Sciatic nerve (tissue), 2 donors: ENCODE data around the gene GIT1. TPM values are rescaled to one million over a fixed set of nuclear protein-coding genes. Genes with fewer than 3 reads are reported as not detected.

ENCODE experiments used
- ATAC-seq: fragments of 200-7000 bp; cut with Tn5 transposase; one replicate; pipeline ENCODE4 v1.9.1; 2020; ENCODE audit warnings: mild to moderate bottlenecking, moderate library complexity
- DNase-seq: peaks from one replicate; pipeline ENCODE4 v3.0.0-alpha.2; 2020; ENCODE audit warnings: low spot score
- intact Hi-C: fragments of 100-400 bp; cut with DNase I; formaldehyde crosslinking; loops from one replicate; pipeline ENCODE4 v1.14.2; 2022
- total RNA-seq: library from RNA; stranded (reverse); fragmentation: NEBNext Ultra II Directional; extraction: Animal tissue kit (Norgen Biotek cat#: 25700); gene quantifications from one replicate; pipeline ENCODE4 v1.2.1, GENCODE V29; 2021
- donor health status: DM: no; HTN: no; CAD: no.
- donor health status: DM: no; HTN: no; CAD: no.

Gene GIT1
- total RNA-seq, 1 donor from 2014 or later, result 93.8 TPM

DNA sequence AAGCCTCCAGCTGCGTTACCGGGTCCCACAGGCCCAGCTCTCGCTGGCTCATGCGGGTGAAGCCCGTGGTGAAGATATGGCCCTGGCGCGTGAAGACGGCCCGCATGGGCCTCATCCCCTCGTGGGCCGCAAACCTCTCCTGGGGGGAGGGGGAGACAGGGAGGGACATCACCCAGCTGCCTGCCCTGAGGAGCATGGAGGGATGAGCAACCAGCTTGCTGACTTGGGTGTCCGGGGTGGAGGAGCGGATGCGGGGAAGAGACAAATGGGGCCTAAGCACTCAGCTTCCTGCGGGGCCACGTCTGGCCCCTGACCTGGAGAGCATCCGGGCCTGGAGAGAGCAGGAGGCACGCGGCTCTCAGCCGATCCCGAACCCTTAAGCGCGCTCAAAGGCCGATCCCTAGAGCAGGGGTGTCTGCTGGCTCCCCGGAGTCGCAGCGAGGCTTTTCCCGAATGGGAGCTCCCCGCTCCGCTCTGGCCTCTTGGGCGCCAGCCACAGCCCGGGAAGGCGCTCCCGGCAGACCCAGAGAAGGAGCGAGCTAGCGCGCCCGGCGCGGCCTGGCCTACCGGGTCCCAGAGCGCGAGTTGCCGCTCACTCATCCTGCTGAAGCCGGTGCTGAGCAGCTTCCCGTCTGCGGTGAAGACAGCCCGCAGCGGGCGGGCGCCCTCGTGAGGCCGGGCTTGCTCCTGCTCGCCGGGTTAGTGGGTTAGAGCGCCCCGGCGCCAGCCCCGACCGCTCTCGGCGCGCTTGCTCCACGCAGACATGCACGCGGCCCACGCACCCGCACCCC lies 28.2 kb upstream of the GIT1 start:
- ATAC-seq, result peak; percentile 31
- peak; percentile 89 for DNase-seq
- intact Hi-C loops, result no loop called here

DNA sequence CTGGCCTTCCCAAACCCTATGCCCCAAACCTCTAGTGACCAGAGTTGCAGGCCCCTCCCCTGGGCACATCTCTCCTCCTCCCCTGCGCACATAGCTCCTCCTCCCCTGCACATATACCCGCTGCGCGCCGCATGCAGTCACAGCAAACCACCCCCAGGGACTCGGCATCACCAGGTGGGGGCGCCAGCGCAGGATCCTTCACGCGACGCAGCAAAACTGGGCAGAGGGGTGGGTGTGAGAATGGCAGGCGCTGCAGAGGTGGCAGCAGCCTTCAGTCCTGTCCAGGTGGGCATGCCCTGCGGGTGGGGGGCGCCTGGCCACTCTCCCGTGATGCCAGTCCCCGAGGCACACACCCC lies 27.7 kb upstream of the GIT1 start:
- ATAC-seq, result peak; percentile 28

DNA sequence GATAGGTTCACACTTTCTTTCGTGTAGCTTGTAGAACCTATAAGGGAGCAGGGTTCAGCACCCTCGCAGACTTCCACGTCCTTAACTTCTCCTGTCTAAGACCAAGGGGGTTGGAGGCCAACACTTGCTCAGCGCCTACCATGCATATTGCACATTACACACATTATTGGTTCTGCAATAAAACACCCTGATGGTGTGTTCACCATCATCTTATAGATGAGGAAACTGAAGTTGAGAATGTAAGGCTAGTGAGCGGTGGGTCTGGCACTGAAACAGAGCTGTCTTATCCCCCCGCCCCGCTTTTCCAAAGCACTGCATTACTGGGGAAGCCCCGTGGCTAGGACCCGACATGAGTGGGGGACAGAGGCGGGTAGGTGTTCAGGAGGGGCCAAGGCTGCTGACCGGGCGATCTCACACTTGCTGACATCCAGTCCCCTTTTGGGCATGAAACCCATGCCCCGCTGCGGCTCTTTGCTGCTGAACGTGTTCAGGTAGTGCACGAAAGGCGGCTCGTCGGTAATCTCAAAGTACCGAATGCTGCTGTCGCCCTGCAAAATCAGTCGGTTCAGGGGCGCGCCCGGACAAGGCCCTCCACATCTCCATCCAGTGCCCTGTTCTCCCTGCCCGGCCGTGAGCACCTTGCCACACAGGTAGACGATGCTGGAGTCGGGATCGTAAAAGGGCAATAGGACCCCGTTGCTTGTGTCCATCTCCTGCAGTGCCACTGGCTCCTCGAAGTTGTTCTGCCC lies 27.0 kb upstream of the GIT1 start:
- ATAC-seq, result no peak
- intact Hi-C loops, result no loop called here
- peak; percentile 59 for DNase-seq

More for the DNA sequence above, 27.7 kb upstream of the GIT1 start:
- DNase-seq, result peak; percentile 85
- intact Hi-C loops, result no loop called here

GRCh38 chr17:29615492-29616299 lies 26.2 kb upstream of the GIT1 start:
- peak; percentile 92 for DNase-seq
- intact Hi-C loops, result no loop called here
- peak; percentile 85 for ATAC-seq

DNA sequence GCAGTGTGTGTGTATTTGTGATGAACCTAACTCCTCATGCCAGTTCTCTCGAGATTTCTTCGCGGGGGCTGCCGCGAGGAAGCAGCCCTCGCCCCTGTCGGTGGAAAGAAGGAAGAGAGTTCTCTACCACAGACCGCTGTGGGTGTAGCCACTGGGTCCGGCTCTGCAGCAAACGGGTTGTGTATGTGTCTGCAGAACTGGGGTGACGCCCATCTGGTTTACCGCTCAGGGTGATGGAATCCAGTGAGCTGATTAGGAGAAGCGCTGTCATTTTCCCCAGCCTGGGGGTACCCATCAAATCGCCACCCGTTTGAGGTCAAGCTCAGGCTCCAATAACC lies 25.6 kb upstream of the GIT1 start:
- intact Hi-C loops, result no loop called here
- ATAC-seq (peak; percentile 4), DNase-seq (peak; percentile 68)

DNA sequence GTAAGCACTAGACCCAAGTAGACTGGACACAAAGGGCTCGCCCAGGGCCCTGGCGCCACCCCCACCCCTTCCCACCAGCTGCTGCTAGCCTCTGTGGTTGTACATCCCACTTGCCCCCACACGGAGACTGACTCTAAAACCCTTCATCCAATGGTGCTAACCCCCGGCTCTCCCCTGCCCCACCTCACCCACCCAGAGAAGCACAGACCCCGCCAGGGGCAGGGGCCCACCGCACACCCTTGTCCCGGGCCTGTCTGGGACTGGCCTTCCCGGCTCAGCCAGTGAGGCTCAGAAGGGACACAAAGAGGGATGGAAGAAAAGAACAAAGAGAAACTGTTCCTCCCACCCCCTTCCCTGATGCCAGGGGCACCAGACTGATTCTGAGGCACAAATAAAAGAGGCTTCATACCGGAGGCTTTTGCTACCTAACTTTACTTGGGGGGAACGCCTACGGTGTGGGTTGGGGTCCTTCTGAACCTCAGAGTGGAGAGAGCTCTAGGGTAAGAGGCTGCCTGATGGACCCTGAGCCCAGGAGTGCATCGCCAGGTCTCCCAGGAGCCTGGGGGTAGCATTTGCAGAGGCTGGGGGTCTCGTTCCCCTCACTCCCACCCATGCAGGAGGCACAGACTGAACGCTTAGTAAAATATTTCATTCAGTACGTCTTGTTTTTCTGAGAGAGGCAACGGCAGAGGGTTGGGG lies 25.1 kb upstream of the GIT1 start:
- intact Hi-C loops, result no loop called here
- peak; percentile 60 for DNase-seq
- no peak for ATAC-seq

DNA sequence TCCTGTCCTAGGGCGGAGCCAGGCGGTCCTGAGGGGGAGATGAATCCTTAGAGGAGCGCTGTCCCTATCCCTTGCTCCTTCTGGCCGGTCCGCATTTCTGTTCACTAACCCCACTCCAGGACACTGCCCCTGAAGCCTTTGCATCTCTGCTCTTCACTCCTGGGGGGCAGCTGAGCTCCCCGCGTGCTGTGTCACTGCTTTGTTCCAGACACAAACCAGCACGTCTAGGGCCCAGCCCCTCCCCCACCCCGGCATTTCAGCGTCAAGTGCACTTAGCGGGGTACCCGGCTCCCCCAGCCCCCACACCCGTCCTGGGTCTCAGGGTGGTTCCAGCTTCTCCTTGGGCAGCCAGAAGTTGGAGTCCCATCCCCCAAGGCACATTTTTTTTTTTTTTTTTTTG lies 24.4 kb upstream of the GIT1 start:
- DNase-seq (peak; percentile 70), ATAC-seq (no peak)
- intact Hi-C loops, result no loop called here

- intact Hi-C loops, result no loop called here
- DNase-seq (peak; percentile 98), ATAC-seq (peak; percentile 75)
These were observed 23.9 kb upstream of the GIT1 start for GRCh38 chr17:29613352-29613837.

- intact Hi-C loops, result no loop called here
These were observed 23.2 kb upstream of the GIT1 start for GRCh38 chr17:29612404-29613280.

DNA sequence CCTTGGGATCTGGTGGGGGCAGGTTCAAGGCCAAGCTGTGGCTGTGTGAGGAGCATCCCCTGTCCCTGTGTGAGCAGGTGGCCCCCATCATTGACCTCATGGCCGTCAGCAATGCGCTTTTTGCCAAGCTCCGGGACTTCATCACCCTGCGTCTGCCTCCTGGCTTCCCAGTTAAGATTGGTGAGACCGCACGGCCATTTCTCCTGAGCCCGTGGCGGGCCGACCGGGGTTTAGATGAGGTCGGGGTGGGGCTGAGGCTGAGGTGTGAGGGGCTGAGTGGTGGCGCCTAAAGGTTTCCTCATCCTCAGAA lies 22.6 kb upstream of the GIT1 start:
- intact Hi-C loops, result no loop called here
- DNase-seq (no peak), ATAC-seq (no peak)

More at GRCh38 chr17:29612404-29613280, 23.2 kb upstream of the GIT1 start:
- DNase-seq, result no peak
- ATAC-seq, result no peak

DNA sequence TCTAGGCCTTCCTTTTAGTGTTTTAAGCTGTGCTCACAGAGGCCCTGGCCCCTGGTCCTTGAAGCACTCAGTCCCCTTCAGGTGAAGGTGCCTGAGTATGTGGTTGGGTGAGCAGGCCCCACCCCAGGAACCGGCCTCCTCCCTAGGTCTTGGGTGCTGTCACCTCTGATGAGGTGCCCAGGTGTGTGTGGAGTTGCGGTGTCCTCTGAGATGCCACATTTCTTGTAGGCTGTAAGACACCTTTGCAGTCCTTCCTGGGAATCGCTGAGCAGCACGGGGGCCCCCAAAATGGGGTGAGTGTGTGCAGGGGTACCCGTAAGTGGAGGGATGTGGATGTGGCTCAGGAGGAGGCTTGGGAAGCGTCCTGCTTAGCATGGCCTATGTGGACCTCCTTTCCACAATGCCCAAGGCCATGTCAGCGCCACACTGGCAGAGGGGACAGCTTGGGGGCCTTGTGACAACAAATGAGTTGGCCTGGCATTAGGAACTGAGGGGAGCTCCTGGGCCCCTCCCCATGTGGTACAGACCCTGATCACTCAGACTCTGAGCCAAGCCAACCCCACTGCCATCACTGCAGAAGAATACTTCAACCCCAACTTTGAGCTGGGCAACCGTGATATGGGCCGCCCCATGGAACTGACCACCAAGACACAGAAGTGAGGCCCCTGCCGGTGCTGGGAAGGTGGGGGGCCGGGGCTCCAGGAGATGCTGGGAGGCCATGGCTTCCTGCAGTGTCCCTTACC lies 22.1 kb upstream of the GIT1 start:
- no peak for ATAC-seq
- intact Hi-C loops, result no loop called here

GRCh38 chr17:29610395-29610794 lies 20.9 kb upstream of the GIT1 start:
- intact Hi-C loops, result no loop called here
- DNase-seq (no peak), ATAC-seq (no peak)

More for the DNA sequence above, 22.1 kb upstream of the GIT1 start:
- DNase-seq, result no peak

DNA sequence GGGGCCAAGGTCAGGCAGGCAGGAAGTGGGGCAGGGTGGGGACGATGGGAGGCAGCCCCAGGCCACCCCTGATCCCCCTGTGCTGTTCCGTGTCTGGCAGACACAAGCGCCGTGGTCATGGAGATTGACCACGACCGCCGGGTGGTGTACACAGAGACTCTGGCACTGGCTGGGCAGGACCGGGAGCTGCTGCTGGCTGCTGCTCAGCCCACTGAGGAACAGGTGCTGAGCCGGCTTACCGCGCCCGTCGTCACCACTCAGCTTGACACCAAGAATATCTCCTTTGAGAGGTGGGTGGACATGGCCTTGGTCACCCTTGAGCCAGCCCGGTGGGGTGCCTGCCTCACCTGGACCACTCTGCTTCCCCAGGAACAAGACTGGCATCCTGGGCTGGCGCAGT lies 19.5 kb upstream of the GIT1 start:
- ATAC-seq (no peak), DNase-seq (no peak)
- intact Hi-C loops, result no loop called here

- intact Hi-C loops, result no loop called here
- no peak for ATAC-seq
- no peak for DNase-seq
These were observed 18.2 kb upstream of the GIT1 start for GRCh38 chr17:29607557-29608195.

DNA sequence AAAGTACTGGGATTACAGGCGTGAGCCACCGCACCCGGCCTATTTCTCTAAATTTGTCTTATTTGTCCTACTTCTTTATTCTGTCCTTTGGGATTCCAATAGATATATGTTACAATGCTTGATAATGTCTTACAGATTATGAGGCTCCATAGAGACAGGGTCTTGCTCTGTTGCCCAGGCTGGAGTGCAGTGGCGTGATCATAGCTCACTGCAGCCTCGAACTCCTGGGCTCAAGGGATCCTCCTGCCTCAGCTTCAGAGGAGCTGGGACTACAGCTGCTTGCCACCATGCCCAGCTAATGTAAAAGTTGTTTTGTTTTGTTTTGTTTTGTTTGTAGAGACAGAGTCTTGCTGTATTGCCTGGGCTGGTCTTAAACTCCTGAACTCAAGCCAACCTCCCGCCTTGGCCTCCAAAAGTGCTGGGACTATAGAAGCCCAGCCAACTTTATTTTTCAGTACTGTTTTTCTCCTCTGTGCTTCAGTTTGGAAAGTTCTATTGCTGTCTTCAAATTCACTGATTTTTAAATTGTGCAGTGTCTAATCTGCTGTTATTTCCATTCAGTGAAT lies 13.7 kb upstream of the GIT1 start:
- intact Hi-C loops, result no loop called here

DNA sequence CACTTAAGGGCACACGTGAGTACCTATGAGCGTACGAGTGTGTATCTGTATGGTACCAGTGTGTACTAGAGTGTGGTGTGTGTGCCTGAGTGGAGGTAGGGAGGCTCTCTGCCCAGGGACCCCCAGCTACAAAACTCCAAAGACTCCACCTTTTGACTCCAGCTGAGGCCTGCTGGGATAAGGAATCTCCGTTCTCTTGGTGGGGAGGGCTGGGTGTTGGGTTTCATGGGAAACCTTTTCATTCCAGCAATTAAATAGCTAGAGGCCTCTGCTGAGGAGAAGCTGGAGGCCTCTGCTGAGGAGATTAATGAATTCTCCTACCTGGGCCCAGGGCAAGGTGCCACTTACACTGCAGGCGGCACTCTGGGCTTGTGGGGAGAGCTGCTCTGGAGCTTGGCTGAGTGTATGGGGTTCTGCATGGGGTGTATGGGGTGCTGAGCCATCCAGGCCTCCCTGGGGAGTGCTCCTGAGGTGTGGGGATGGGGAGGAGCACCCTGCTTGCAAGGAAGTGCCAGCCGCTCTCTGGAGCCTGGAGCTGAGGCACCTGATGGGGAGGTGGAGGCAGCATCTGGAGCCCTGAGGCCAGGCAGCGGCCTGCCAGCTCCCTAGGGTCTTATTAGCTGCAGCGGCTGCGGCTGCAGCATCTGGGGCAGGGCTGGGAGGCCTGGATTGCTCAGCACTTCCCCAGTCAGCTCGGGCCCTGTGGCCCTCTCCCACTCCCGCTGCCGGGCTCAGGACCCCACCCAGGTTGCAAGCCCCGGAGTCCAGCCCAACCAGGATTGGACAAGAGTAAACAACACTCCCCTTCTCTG lies 8.1 kb upstream of the GIT1 start:
- intact Hi-C loops, result no loop called here
- DNase-seq (no peak), ATAC-seq (peak; percentile 3)

More for the DNA sequence above, 13.7 kb upstream of the GIT1 start:
- no peak for DNase-seq
- no peak for ATAC-seq
